Adrenal gland (tissue), 12 donors: ENCODE results near the gene ZNF319. TPM values are rescaled to one million over a fixed set of nuclear protein-coding genes. Genes with fewer than 3 reads are reported as not detected.

Source experiments
- DNase-seq, 7 donors: peaks; one replicate each; pipeline ENCODE4 v3.0.0-alpha.2; 2019 to 2020
- H3K27ac ChIP-seq, 5 donors: fragments of 200-600 bp; sonication (generic) in 4 of 5; 1 replicate in 3 of 5; 2 replicates in 2 of 5; pipeline versions ENCODE4 v1.5.1 to v1.8.0; 2016 to 2020; ENCODE audit warnings: mild to moderate bottlenecking in 1 of 5
- H3K27me3 ChIP-seq: fragments of 200-600 bp; 2 replicates; pipeline ENCODE4 v1.8.0; 2021
- H3K36me3 ChIP-seq, 2 donors: fragments of 200-600 bp; replicated peaks in 1 of 2; 1 replicate in 1 of 2; 2 replicates in 1 of 2; pipeline versions ENCODE4 v1.5.1 to v1.8.0; 2018 to 2022
- H3K4me1 ChIP-seq, 2 donors: fragments of 200-600 bp; replicated peaks in 1 of 2; 1 replicate in 1 of 2; 2 replicates in 1 of 2; pipeline versions ENCODE4 v1.5.1 to v1.8.0; 2018 to 2021
- H3K4me3 ChIP-seq, 4 donors: fragments of 200-600 bp; sonication (generic) in 3 of 4; one replicate each; pipeline ENCODE4 v1.5.1; 2016 to 2018
- H3K9me3 ChIP-seq, 3 donors: fragments of 200-600 bp; sonication (generic) in 1 of 3; replicated peaks in 1 of 3; 1 replicate in 2 of 3; 2 replicates in 1 of 3; pipeline versions ENCODE4 v1.5.1 to v1.8.0; 2016 to 2021
- POLR2A ChIP-seq, 2 donors: fragments of 450-650 bp; IDR thresholded peaks; one replicate each; pipeline ENCODE4 v1.6.1; 2017; ENCODE audit warnings: antibody characterized with exemption in 2 of 2, mild to moderate bottlenecking in 2 of 2, moderate library complexity in 1 of 2
- WGBS, 4 donors: extraction: QIAGEN DNeasy Blood & Tissue Kit in 2 of 4; methylation state at CpG; one replicate each; pipeline versions ENCODE4 v1.1.5 to v1.1.7; 2013 to 2017; 5-methylcytosine and 5-hydroxymethylcytosine counted together
- intact Hi-C, 2 donors: fragments of 100-400 bp; cut with DNase I; formaldehyde crosslinking; loops; one replicate each; pipeline versions ENCODE4 v1.14.1 to v1.15.0; 2022 to 2023
- polyA plus RNA-seq, 3 donors: library from polyadenylated mRNA; stranded (reverse); fragments of 200-250 nt in 2 of 3; fragments of 350-450 nt in 1 of 3; fragmentation: Illumina TruSeq in 1 of 3; extraction: RNeasy Lipid Tissue Mini Kit (QIAGEN cat#74804) in 1 of 3; gene quantifications; one replicate each; pipeline ENCODE4 v1.2.3, GENCODE V29; 2013 to 2014
- total RNA-seq, 9 donors: library from RNA; depleted of rRNA in 4 of 9; stranded (reverse); fragments of >200 nt in 4 of 9; fragments of 120-200 nt in 1 of 9; fragmentation: NEBNext Ultra II Directional in 1 of 9; extraction: Animal tissue kit (Norgen Biotek cat#: 25700) in 1 of 9; gene quantifications; one replicate each; pipeline versions ENCODE4 v1.1.0 to v1.2.4, GENCODE V29; 2013 to 2023
- TF ChIP-seq, protein P1 (sequence below), 6 experiments: fragments of 450-650 bp in 4 of 6; fragments of 200-600 bp in 2 of 6; sonication (generic) in 1 of 6; IDR thresholded peaks; 1 replicate in 5 of 6; 2 replicates in 1 of 6; pipeline versions ENCODE4 v1.5.1 to v1.8.0; 2016 to 2021; ENCODE audit warnings: antibody characterized with exemption in 6 of 6, mild to moderate bottlenecking in 2 of 6, moderate library complexity in 1 of 6
- donor health status: healthy with polysubstance abuse.
- donor health status: Bipolar disorder and iron deficiency.
- donor health status: DM: yes; HTN: yes; CAD: no.
- donor health status: DM: no; HTN: no; CAD: no.
- donor health status: DM: no; HTN: no; CAD: no.
- donor health status: DM: yes; HTN: yes; CAD: no.

Gene ZNF319
- total and polyA plus RNA-seq, 12 donors = 2.3 to 17.9 (median 8.9) TPM

DNA sequence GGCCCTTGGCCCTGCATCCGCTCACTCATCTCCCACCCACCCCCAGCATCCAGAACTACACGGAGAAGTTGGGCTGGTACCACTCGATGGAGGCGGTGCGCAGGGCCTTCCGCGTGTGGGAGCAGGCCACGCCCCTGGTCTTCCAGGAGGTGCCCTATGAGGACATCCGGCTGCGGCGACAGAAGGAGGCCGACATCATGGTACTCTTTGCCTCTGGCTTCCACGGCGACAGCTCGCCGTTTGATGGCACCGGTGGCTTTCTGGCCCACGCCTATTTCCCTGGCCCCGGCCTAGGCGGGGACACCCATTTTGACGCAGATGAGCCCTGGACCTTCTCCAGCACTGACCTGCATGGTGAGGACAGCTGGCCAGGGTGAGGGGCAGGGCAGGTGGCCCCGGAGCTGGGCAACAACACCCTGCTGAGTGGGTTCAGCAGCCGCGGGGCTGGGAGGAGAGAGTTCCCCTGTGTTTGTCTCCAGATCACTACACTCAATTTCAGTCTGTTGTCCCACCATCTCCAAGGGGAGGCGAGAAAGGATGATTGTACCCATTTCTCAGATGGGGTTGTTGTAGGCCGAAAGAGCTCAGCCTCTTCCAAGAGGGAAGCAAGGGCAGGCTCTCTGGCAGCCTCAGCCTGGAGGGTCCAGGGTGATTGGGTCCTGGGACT lies 39.5 kb upstream of the ZNF319 start:
- intact Hi-C loops = no loop called here
- no peak for TF ChIP-seq POLR2A (IDR thresholded peaks at IDR 0.05)
- TF ChIP-seq, protein P1, sequence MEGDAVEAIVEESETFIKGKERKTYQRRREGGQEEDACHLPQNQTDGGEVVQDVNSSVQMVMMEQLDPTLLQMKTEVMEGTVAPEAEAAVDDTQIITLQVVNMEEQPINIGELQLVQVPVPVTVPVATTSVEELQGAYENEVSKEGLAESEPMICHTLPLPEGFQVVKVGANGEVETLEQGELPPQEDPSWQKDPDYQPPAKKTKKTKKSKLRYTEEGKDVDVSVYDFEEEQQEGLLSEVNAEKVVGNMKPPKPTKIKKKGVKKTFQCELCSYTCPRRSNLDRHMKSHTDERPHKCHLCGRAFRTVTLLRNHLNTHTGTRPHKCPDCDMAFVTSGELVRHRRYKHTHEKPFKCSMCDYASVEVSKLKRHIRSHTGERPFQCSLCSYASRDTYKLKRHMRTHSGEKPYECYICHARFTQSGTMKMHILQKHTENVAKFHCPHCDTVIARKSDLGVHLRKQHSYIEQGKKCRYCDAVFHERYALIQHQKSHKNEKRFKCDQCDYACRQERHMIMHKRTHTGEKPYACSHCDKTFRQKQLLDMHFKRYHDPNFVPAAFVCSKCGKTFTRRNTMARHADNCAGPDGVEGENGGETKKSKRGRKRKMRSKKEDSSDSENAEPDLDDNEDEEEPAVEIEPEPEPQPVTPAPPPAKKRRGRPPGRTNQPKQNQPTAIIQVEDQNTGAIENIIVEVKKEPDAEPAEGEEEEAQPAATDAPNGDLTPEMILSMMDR (IDR thresholded peaks at IDR 0.05) = no peak
- H3K9me3 ChIP-seq = no peaks in the 10 kb centered on the region
- H3K36me3 ChIP-seq = peaks cover 0 to 3% of the 10 kb centered on the region in 2 donors
- WGBS, 4 donors = 92 to 97% (median 94%) methylated on average over 13 to 26 of the region's 26 CpGs
- H3K4me3 ChIP-seq = no peak overlapping the region
- no peak overlapping the region for H3K27ac ChIP-seq
- no peaks in the 10 kb centered on the region for H3K27me3 ChIP-seq
- DNase-seq = no peak
- peaks cover 0 to 5% of the 10 kb centered on the region in 2 donors for H3K4me1 ChIP-seq

DNA sequence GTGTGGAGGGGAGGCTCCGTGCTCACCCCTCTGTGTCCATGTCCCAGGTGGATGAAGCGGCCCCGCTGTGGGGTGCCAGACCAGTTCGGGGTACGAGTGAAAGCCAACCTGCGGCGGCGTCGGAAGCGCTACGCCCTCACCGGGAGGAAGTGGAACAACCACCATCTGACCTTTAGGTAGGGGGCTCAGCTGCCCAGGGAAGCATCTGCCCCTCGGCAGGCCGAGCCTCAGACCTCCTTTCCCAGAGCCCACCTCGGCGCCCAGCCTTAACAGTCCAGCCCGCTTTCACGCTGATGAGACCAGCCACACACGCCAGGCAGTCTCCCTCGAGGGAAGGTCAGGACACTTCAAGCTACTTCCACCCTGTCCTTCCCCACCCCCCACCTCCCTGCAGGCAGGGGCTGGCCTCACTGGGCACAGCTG lies 37.8 kb upstream of the ZNF319 start:
- Histone ChIP-seq H3K36me3 (peaks cover 0 to 3% of the 10 kb centered on the region in 2 donors), H3K27ac (no peak overlapping the region), H3K9me3 (no peaks in the 10 kb centered on the region), H3K4me3 (no peak overlapping the region), H3K27me3 (no peaks in the 10 kb centered on the region), H3K4me1 (peaks cover 0 to 5% of the 10 kb centered on the region in 2 donors)
- TF ChIP-seq POLR2A (IDR thresholded peaks at IDR 0.05) = no peak
- TF ChIP-seq, protein P1 (IDR thresholded peaks at IDR 0.05) = no peak
- WGBS, 4 donors = 91 to 96% (median 93%) methylated on average over 12 to 20 of the region's 20 CpGs
- DNase-seq = no peak
- intact Hi-C loops = no loop called here

DNA sequence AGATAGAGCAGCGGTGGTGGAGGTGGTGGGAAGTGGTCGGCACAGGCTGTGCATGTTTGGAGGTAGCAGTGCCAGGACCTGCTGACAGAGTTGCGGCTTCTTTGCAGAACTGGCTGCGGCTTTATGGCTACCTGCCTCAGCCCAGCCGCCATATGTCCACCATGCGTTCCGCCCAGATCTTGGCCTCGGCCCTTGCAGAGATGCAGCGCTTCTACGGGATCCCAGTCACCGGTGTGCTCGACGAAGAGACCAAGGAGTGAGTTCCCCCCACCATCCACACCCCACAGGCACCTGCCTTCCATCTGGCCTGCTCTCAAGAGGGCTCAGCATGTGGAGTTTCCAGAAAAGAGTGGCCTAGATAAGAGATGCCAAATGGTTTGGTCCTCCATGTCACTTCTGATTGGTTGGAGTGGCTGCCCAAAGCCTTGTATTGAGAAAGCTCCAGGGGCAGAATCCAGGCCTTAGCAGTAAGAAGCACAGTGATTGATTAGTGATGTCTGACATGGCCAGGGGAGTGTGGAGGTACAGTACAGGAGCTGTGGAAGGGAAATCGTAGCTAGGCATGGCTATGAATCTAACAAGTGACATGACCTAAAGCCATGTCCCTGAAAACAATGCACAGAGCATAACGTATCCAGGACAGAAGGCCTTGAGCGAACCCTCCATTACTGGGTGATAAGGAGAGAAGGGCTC lies 37.0 kb upstream of the ZNF319 start:
- DNase-seq = no peak
- intact Hi-C loops = no loop called here
- Histone ChIP-seq H3K27me3 (no peaks in the 10 kb centered on the region), H3K9me3 (no peaks in the 10 kb centered on the region), H3K4me1 (peaks cover 0 to 13% of the 10 kb centered on the region in 2 donors), H3K36me3 (peaks cover 0 to 3% of the 10 kb centered on the region in 2 donors), H3K27ac (no peak overlapping the region), H3K4me3 (no peak overlapping the region)
- TF ChIP-seq POLR2A (IDR thresholded peaks at IDR 0.05) = no peak
- TF ChIP-seq, protein P1 (IDR thresholded peaks at IDR 0.05) = no peak
- WGBS, 4 donors = 92 to 95% (median 93%) methylated on average over 12 to 16 of the region's 16 CpGs

DNA sequence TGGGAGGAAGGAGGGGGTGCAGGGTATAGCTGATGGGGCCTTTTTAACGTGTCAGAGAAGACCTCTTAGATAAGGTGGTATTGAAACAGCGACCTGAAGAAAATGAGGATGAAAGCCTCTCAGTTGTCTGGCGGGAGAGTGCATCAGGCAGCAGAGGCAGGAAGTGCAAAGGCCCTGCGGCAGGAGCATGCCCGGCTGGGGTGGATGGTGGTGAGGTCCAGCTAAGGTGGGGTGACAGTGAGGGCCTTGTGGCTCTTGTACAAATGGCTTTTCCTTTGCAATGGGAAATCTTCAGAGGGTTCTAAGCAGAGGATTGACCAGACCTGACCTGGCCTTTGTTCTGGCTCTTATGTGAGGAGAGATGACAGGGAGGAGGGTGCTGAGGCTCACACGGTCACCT lies 36.5 kb upstream of the ZNF319 start:
- no peak for TF ChIP-seq POLR2A (IDR thresholded peaks at IDR 0.05)
- TF ChIP-seq, protein P1 (IDR thresholded peaks at IDR 0.05) = no peak
- H3K4me1 ChIP-seq = peaks cover 0 to 18% of the 10 kb centered on the region in 2 donors
- H3K36me3 ChIP-seq = no peaks in the 10 kb centered on the region
- intact Hi-C loops = no loop called here
- WGBS, 4 donors = 95 to 97% (median 96%) methylated on average over 6 of the region's 6 CpGs
- H3K4me3 ChIP-seq = no peak overlapping the region
- H3K27me3 ChIP-seq = no peaks in the 10 kb centered on the region
- no peak overlapping the region for H3K27ac ChIP-seq
- no peaks in the 10 kb centered on the region for H3K9me3 ChIP-seq
- no peak for DNase-seq
